GM12878 (cell line): ENCODE measurements around the gene CPLX1. TPM values are rescaled to one million over a fixed set of nuclear protein-coding genes. Genes with fewer than 3 reads are reported as not detected.

Experiments
- ATAC-seq: fragments of 200-7000 bp; cut with Tn5 transposase; 3 replicates; pipeline ENCODE4 v1.9.1; 2020; ENCODE audit warnings: mild to moderate bottlenecking, moderate library complexity
- BruUV-seq: library from RNA; stranded (reverse); fragments of 400-500 nt; replicated peaks from 2 replicates; lab custom pipeline; 2021; lab: Mats Ljungman, UMichigan
- CTCF ChIA-PET: fragments of 300-600 bp; sonication (Branson Sonifier 250); formaldehyde crosslinking; extraction: SDS; loops from one replicate; lab custom pipeline; 2021; ENCODE audit warnings: inconsistent platforms; lab: Yijun Ruan, JAX
- POLR2A ChIA-PET: fragments of 350-600 bp; formaldehyde crosslinking; extraction: SDS; loops from one replicate; lab custom pipeline; 2021; ENCODE audit warnings: inconsistent platforms; lab: Charles Lee
- RAD21 ChIA-PET: fragments of 300-600 bp; sonication (Branson Sonifier 250); formaldehyde crosslinking; loops from one replicate; lab custom pipeline; 2023; ENCODE audit warnings: antibody characterized with exemption; ENCODE audit not compliant: unreplicated experiment; lab: Charles Lee
- SMC1A ChIA-PET: fragments of 300-600 bp; sonication (Branson Sonifier 250); formaldehyde crosslinking; loops from one replicate; lab custom pipeline; 2023; ENCODE audit not compliant: unreplicated experiment, uncharacterized antibody; lab: Charles Lee
- DNase-seq: peaks from one replicate; pipeline ENCODE4 v3.0.0-alpha.2; 2011; ENCODE audit warnings: low read depth, low spot score
- FAIRE-seq: peaks from 3 replicates; lab custom pipeline; 2011; peaks lifted over from hg19 to GRCh38; lab: Jason Lieb, UNC
- H2AFZ ChIP-seq: 2 replicates; pipeline ENCODE4 v1.6.0; 2011; ENCODE audit warnings: low read depth, low read length, control low read depth; ENCODE audit not compliant: control insufficient read depth
- H3K27ac ChIP-seq: 2 replicates; pipeline ENCODE4 v1.5.1; 2011; ENCODE audit warnings: control low read depth; ENCODE audit not compliant: control insufficient read depth, insufficient read depth
- H3K27me3 ChIP-seq, 2 experiments: replicated peaks in 1 of 2; 2 replicates each; pipeline versions ENCODE4 v1.6.0 to v1.6.1; 2011; ENCODE audit warnings: low read length in 1 of 2; ENCODE audit not compliant: control insufficient read depth in 2 of 2, insufficient read depth in 2 of 2
- H3K36me3 ChIP-seq, 2 experiments: 2 replicates each; pipeline ENCODE4 v1.5.1; 2011; ENCODE audit warnings: low read length in 1 of 2; ENCODE audit not compliant: control insufficient read depth in 2 of 2, insufficient read depth in 2 of 2
- H3K4me1 ChIP-seq: 2 replicates; pipeline ENCODE4 v1.6.1; 2011; ENCODE audit warnings: mild to moderate bottlenecking, low read length, moderate library complexity, mixed read lengths; ENCODE audit not compliant: control insufficient read depth, insufficient read depth
- H3K4me2 ChIP-seq: 2 replicates; pipeline ENCODE4 v1.6.0; 2011; ENCODE audit warnings: control low read depth; ENCODE audit not compliant: control insufficient read depth, insufficient read depth
- H3K4me3 ChIP-seq: fragments of 200-600 bp; sonication (generic); 2 replicates; pipeline ENCODE4 v1.5.1; 2016
- H3K79me2 ChIP-seq: 2 replicates; pipeline ENCODE4 v1.6.0; 2011; ENCODE audit warnings: low read length; ENCODE audit not compliant: control insufficient read depth, insufficient read depth
- H3K9ac ChIP-seq: 2 replicates; pipeline ENCODE4 v1.8.0; 2011; ENCODE audit warnings: low read length, control low read depth, mixed read lengths; ENCODE audit not compliant: control insufficient read depth, insufficient read depth
- H3K9me3 ChIP-seq: replicated peaks from 3 replicates; pipeline ENCODE4 v1.5.1; 2011; ENCODE audit warnings: mild to moderate bottlenecking, low read length; ENCODE audit not compliant: control insufficient read depth, insufficient read depth
- H4K20me1 ChIP-seq: 2 replicates; pipeline ENCODE4 v1.6.0; 2011; ENCODE audit not compliant: control insufficient read depth, insufficient read depth
- ASH2L ChIP-seq: fragments of 300-600, 200-600 bp; sonication (generic); IDR thresholded peaks from 2 replicates; pipeline ENCODE4 v1.6.1; 2017; ENCODE audit warnings: low read depth, mild to moderate bottlenecking, borderline replicate concordance
- FOXM1 ChIP-seq: IDR thresholded peaks from 2 replicates; pipeline ENCODE4 v1.6.1; 2012; ENCODE audit warnings: low read depth, mild to moderate bottlenecking, inconsistent platforms, low read length, moderate library complexity
- HDAC6 ChIP-seq: fragments of 200-600 bp; sonication (generic); IDR thresholded peaks from one replicate; pipeline ENCODE4 v1.8.0; 2017; ENCODE audit warnings: antibody characterized with exemption; ENCODE audit not compliant: unreplicated experiment
- HDGF ChIP-seq: fragments of 450-650 bp; IDR thresholded peaks from 2 replicates; pipeline ENCODE4 v1.6.1; 2016; ENCODE audit warnings: antibody characterized with exemption
- IRF4 ChIP-seq: IDR thresholded peaks from 2 replicates; pipeline ENCODE4 v1.6.1; 2011; ENCODE audit warnings: low read depth, low read length
- NFIC ChIP-seq: IDR thresholded peaks from 2 replicates; pipeline ENCODE4 v1.6.1; 2012; ENCODE audit warnings: low read depth, mild to moderate bottlenecking, inconsistent platforms, low read length, moderate library complexity
- NRF1 ChIP-seq: conservative IDR thresholded peaks from 2 replicates; pipeline ENCODE4 v1.6.1; 2011; ENCODE audit warnings: mild to moderate bottlenecking, low read depth, low read length, improper control_type of control experiment
- PAX5 ChIP-seq: IDR thresholded peaks from 2 replicates; pipeline ENCODE4 v1.6.1; 2011; ENCODE audit warnings: low read depth, low read length, borderline replicate concordance
- SMAD5 ChIP-seq: IDR thresholded peaks from 2 replicates; pipeline ENCODE4 v1.6.1; 2016; ENCODE audit warnings: antibody characterized with exemption, low read depth
- SMARCA5 ChIP-seq: fragments of 450-650 bp; IDR thresholded peaks from 2 replicates; pipeline ENCODE4 v1.6.1; 2017; ENCODE audit warnings: mild to moderate bottlenecking
- TCF7 ChIP-seq: IDR thresholded peaks from 2 replicates; pipeline ENCODE4 v1.6.1; 2014; ENCODE audit warnings: antibody characterized with exemption, borderline replicate concordance
- ZSCAN29 ChIP-seq: fragments of 450-650 bp; IDR thresholded peaks from 2 replicates; pipeline ENCODE4 v1.6.1; 2017; ENCODE audit warnings: mild to moderate bottlenecking, moderate library complexity
- WGBS: methylation state at CpG from one replicate; pipeline ENCODE4 v1.1.6; 2016; ENCODE audit warnings: low lambda C conversion rate; ENCODE audit not compliant: insufficient replicate concordance, insufficient coverage; ENCODE audit errors: missing lambda C conversion rate; 5-methylcytosine and 5-hydroxymethylcytosine counted together
- in situ Hi-C: fragments of 300-500 bp; cut with MboI; formaldehyde crosslinking; loops from 9 replicates; pipeline ENCODE4 v1.14.3; 2018; ENCODE audit warnings: mixed read lengths
- intact Hi-C: fragments of 100-400 bp; cut with micrococcal nuclease; formaldehyde crosslinking; loops from one replicate; pipeline ENCODE4 v1.14.2; 2022; ENCODE audit not compliant: unreplicated experiment
- polyA plus RNA-seq, 11 experiments: library from polyadenylated mRNA; depleted of rRNA in 4 of 11; unstranded in 6 of 11; stranded (reverse) in 5 of 11; fragments of >200 nt; fragmentation: Nextera tagmentation in 4 of 11; fragmentation: Illumina TruSeq in 1 of 11; extraction: Ambion mirVana in 4 of 11; extraction: Trizol in 1 of 11; gene quantifications; 1 replicate in 1 of 11; 2 replicates in 10 of 11; pipeline versions ENCODE4 v1.2.1 to v1.2.3, GENCODE V29; 2011 to 2016; ENCODE audit warnings: inconsistent platforms in 2 of 11, missing spikeins in 2 of 11, low read depth in 1 of 11
- total RNA-seq, 4 experiments: library from RNA; depleted of rRNA in 3 of 4; stranded (reverse); fragments of >200 nt in 3 of 4; fragmentation: Illumina TruSeq in 1 of 4; extraction: Trizol in 1 of 4; gene quantifications; 2 replicates each; pipeline versions ENCODE4 v1.2.1 to v1.2.3, GENCODE V29; 2013 to 2021
- TF ChIP-seq, protein P1 (sequence below): IDR thresholded peaks from 2 replicates; pipeline ENCODE4 v1.6.1; 2012; ENCODE audit warnings: mild to moderate bottlenecking, low read depth, low read length
- TF ChIP-seq, protein P2 (sequence below): fragments of 450-650 bp; IDR thresholded peaks from 2 replicates; pipeline ENCODE4 v1.6.1; 2016; ENCODE audit warnings: mild to moderate bottlenecking, moderate library complexity, borderline replicate concordance

Gene CPLX1
- total and polyA plus RNA-seq, 10 of the 15 experiments (the other 5 are each of a cell fraction or from before 2014, with no cell fraction given) = 0.04 to 1.2 (median 0.13) TPM; not detected in 5

DNA sequence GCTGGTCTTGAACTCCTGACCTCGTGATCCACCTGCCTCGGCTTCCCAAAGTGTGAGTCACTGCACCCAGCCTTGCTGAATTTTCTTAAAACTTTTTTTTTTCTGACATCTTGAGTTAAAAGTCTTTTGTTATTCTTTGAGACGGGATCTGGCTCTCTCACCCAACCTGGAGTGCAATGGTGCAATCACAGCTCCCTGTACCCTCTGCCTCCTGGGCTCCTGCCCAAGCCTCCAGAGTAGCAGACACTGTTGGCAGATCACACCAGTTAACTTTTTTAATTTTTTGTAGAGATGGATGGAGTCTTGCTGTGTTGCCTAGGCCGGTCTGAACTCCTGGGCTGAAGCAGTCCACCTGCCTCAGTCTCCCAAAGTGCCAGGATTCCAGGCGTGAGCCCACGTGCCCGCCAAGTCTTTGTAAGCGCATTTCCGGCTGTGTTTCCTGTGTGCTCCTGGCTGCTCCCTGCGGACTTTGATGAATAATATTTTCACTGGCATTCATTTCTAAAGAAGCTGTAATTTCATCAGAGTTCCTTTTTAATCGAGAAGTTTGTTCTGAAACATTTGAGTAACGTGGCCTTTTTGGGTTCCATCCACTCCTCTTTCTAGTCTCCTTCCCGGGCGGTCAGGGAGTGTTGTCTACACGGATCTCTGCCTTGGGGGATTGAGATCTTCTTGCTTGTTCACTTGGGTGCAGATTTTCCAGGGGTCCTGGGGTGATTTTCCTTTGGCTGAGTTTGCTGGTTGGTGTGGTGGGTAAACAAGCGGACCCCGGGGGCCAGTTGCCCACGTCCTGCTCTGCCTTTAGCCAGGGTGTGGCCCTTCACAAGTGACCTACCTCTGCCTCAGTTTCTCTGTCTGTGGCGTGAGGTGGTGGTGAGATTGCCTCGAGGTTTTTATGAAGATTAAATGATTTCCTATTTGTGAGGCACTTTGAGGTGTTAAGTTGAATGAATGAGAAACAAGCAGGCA lies 75.9 kb downstream of the CPLX1 start:
- 91% methylated on average over 20 of the region's 20 CpGs for WGBS
- ChIA-PET RAD21 (no interaction called here), CTCF (no interaction called here), SMC1A (no interaction called here), POLR2A (no interaction called here)
- no peak overlapping the region for H3K4me2 ChIP-seq
- H3K9ac ChIP-seq = no peak overlapping the region
- no peak for FAIRE-seq
- H3K27me3 ChIP-seq = no peaks in the 10 kb centered on the region
- no peak overlapping the region for H3K27ac ChIP-seq
- H3K4me3 ChIP-seq = no peak overlapping the region
- no peak for ATAC-seq
- intact Hi-C loops = no loop called here
- in situ Hi-C loops = no loop called here
- no TSS peak for BruUV-seq
- H3K4me1 ChIP-seq = no peaks in the 10 kb centered on the region
- H3K36me3 ChIP-seq = peaks cover 11 to 19% of the 10 kb centered on the region in 2 experiments; a peak in 3 of 4 replicates
- DNase-seq = no peak
- no peaks in the 10 kb centered on the region for H3K9me3 ChIP-seq
- H3K79me2 ChIP-seq = no peaks in the 10 kb centered on the region
- H4K20me1 ChIP-seq = no peaks in the 10 kb centered on the region
- H2AFZ ChIP-seq = no peak overlapping the region
- TF ChIP-seq PAX5 = no peak
- TF ChIP-seq HDAC6 = no peak
- no peak for TF ChIP-seq FOXM1
- no peak for TF ChIP-seq HDGF
- no peak for TF ChIP-seq ZSCAN29
- no peak for TF ChIP-seq SMAD5
- TF ChIP-seq NFIC = no peak
- TF ChIP-seq ASH2L = no peak
- TF ChIP-seq IRF4 = no peak
- TF ChIP-seq SMARCA5 = no peak
- no peak for TF ChIP-seq TCF7
- TF ChIP-seq NRF1 = no peak
- TF ChIP-seq, protein P1, sequence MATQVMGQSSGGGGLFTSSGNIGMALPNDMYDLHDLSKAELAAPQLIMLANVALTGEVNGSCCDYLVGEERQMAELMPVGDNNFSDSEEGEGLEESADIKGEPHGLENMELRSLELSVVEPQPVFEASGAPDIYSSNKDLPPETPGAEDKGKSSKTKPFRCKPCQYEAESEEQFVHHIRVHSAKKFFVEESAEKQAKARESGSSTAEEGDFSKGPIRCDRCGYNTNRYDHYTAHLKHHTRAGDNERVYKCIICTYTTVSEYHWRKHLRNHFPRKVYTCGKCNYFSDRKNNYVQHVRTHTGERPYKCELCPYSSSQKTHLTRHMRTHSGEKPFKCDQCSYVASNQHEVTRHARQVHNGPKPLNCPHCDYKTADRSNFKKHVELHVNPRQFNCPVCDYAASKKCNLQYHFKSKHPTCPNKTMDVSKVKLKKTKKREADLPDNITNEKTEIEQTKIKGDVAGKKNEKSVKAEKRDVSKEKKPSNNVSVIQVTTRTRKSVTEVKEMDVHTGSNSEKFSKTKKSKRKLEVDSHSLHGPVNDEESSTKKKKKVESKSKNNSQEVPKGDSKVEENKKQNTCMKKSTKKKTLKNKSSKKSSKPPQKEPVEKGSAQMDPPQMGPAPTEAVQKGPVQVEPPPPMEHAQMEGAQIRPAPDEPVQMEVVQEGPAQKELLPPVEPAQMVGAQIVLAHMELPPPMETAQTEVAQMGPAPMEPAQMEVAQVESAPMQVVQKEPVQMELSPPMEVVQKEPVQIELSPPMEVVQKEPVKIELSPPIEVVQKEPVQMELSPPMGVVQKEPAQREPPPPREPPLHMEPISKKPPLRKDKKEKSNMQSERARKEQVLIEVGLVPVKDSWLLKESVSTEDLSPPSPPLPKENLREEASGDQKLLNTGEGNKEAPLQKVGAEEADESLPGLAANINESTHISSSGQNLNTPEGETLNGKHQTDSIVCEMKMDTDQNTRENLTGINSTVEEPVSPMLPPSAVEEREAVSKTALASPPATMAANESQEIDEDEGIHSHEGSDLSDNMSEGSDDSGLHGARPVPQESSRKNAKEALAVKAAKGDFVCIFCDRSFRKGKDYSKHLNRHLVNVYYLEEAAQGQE = no peak
- TF ChIP-seq, protein P2, sequence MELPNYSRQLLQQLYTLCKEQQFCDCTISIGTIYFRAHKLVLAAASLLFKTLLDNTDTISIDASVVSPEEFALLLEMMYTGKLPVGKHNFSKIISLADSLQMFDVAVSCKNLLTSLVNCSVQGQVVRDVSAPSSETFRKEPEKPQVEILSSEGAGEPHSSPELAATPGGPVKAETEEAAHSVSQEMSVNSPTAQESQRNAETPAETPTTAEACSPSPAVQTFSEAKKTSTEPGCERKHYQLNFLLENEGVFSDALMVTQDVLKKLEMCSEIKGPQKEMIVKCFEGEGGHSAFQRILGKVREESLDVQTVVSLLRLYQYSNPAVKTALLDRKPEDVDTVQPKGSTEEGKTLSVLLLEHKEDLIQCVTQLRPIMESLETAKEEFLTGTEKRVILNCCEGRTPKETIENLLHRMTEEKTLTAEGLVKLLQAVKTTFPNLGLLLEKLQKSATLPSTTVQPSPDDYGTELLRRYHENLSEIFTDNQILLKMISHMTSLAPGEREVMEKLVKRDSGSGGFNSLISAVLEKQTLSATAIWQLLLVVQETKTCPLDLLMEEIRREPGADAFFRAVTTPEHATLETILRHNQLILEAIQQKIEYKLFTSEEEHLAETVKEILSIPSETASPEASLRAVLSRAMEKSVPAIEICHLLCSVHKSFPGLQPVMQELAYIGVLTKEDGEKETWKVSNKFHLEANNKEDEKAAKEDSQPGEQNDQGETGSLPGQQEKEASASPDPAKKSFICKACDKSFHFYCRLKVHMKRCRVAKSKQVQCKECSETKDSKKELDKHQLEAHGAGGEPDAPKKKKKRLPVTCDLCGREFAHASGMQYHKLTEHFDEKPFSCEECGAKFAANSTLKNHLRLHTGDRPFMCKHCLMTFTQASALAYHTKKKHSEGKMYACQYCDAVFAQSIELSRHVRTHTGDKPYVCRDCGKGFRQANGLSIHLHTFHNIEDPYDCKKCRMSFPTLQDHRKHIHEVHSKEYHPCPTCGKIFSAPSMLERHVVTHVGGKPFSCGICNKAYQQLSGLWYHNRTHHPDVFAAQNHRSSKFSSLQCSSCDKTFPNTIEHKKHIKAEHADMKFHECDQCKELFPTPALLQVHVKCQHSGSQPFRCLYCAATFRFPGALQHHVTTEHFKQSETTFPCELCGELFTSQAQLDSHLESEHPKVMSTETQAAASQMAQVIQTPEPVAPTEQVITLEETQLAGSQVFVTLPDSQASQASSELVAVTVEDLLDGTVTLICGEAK = no peak
